ENCODE measurements around the gene MAPKAPK2. TPM values are rescaled to one million over a fixed set of nuclear protein-coding genes. Genes with fewer than 3 reads are reported as not detected.

MAPKAPK2 gene
- total RNA-seq, 1 donor from 2014 or later, result 103 TPM

- DNase-seq (ENCODE audit: low spot score), result peak; percentile 60
Observed at GRCh38 chr1:206702260-206702659, 17.6 kb downstream of the MAPKAPK2 start.

- DNase-seq (ENCODE audit: low spot score), result peak; percentile 49
Observed at GRCh38 chr1:206702803-206703202, 18.1 kb downstream of the MAPKAPK2 start.

GRCh38 chr1:206703661-206704060, 19.0 kb downstream of the MAPKAPK2 start:
- peak; percentile 60 for DNase-seq (ENCODE audit: low spot score)

GRCh38 chr1:206704226-206704625, 19.5 kb downstream of the MAPKAPK2 start:
- peak; percentile 69 for DNase-seq (ENCODE audit: low spot score)

- DNase-seq (ENCODE audit: low spot score), result peak; percentile 80
Observed at GRCh38 chr1:206705191-206705590, 20.5 kb downstream of the MAPKAPK2 start.

GRCh38 chr1:206705726-206706297, 21.1 kb downstream of the MAPKAPK2 start:
- DNase-seq (ENCODE audit: low spot score), result peak; percentile 26

- DNase-seq (ENCODE audit: low spot score), result peak; percentile 90
Observed at GRCh38 chr1:206706298-206706791, 21.6 kb downstream of the MAPKAPK2 start.

- DNase-seq (ENCODE audit: low spot score), result peak; percentile 81
Observed at GRCh38 chr1:206706806-206707366, 22.2 kb downstream of the MAPKAPK2 start.

- DNase-seq (ENCODE audit: low spot score), result peak; percentile 57
Observed at GRCh38 chr1:206708058-206708457, 23.4 kb downstream of the MAPKAPK2 start.

GRCh38 chr1:206708882-206709281, 24.2 kb downstream of the MAPKAPK2 start:
- no peak for DNase-seq (ENCODE audit: low spot score)

- DNase-seq (ENCODE audit: low spot score), result no peak
Observed at GRCh38 chr1:206709322-206709721, 24.6 kb downstream of the MAPKAPK2 start.

- DNase-seq (ENCODE audit: low spot score), result peak; percentile 11
Observed at GRCh38 chr1:206709772-206710459, 25.2 kb downstream of the MAPKAPK2 start.

- no peak for DNase-seq (ENCODE audit: low spot score)
Observed at GRCh38 chr1:206710460-206710823, 25.7 kb downstream of the MAPKAPK2 start.

- no peak for DNase-seq (ENCODE audit: low spot score)
Observed at GRCh38 chr1:206713070-206713469, 28.4 kb downstream of the MAPKAPK2 start.

- DNase-seq (ENCODE audit: low spot score), result no peak
Observed at GRCh38 chr1:206713910-206714312, 29.2 kb downstream of the MAPKAPK2 start.

GRCh38 chr1:206714331-206715058, 29.8 kb downstream of the MAPKAPK2 start:
- no peak for DNase-seq (ENCODE audit: low spot score)

GRCh38 chr1:206715120-206715519, 30.4 kb downstream of the MAPKAPK2 start:
- no peak for DNase-seq (ENCODE audit: low spot score)

- DNase-seq (ENCODE audit: low spot score), result no peak
Observed at GRCh38 chr1:206715552-206716158, 30.9 kb downstream of the MAPKAPK2 start.

GRCh38 chr1:206716159-206716869, 31.6 kb downstream of the MAPKAPK2 start:
- DNase-seq (ENCODE audit: low spot score), result peak; percentile 33

GRCh38 chr1:206716870-206717673, 32.4 kb downstream of the MAPKAPK2 start:
- DNase-seq (ENCODE audit: low spot score), result peak; percentile 55

Measured in mesenteric fat pad (tissue), 1 donor.